Upper lobe of right lung (tissue), 1 donor: Measurements from ENCODE around the gene EPS8L3. TPM values are rescaled to one million over a fixed set of nuclear protein-coding genes. Genes with fewer than 3 reads are reported as not detected.

ENCODE experiments used
- ATAC-seq: fragments of 200-7000 bp; cut with Tn5 transposase; one replicate; pipeline ENCODE4 v1.9.1; 2020; ENCODE audit warnings: mild to moderate bottlenecking, moderate library complexity
- DNase-seq: peaks from one replicate; pipeline ENCODE4 v3.0.0-alpha.2; 2020
- H3K27ac ChIP-seq: fragments of 200-600 bp; one replicate; pipeline ENCODE4 v1.8.0; 2022
- H3K27me3 ChIP-seq: fragments of 200-600 bp; one replicate; pipeline ENCODE4 v1.8.0; 2022; ENCODE audit warnings: mild to moderate bottlenecking
- H3K36me3 ChIP-seq: fragments of 200-600 bp; one replicate; pipeline ENCODE4 v1.8.0; 2022
- H3K4me1 ChIP-seq: fragments of 200-600 bp; one replicate; pipeline ENCODE4 v1.8.0; 2022
- H3K4me3 ChIP-seq: fragments of 200-600 bp; one replicate; pipeline ENCODE4 v1.8.0; 2022; ENCODE audit warnings: mild to moderate bottlenecking
- H3K9me3 ChIP-seq: fragments of 200-600 bp; one replicate; pipeline ENCODE4 v1.8.0; 2022
- CTCF ChIP-seq: fragments of 200-600 bp; IDR thresholded peaks from one replicate; pipeline ENCODE4 v1.8.0; 2022; ENCODE audit warnings: antibody characterized with exemption
- intact Hi-C: fragments of 100-400 bp; cut with DNase I; formaldehyde crosslinking; loops from one replicate; pipeline ENCODE4 v1.11.0; 2022
- total RNA-seq: library from RNA; stranded (reverse); fragmentation: NEBNext Ultra II Directional; extraction: Animal tissue kit (Norgen Biotek cat#: 25700); gene quantifications from one replicate; pipeline ENCODE4 v1.2.1, GENCODE V29; 2021
- donor health status: DM: no; HTN: yes; CAD: no; lungs with severe emphysema.

The EPS8L3 gene
- total RNA-seq, 1 donor from 2014 or later, result not detected

- Histone ChIP-seq H3K4me3 (no peak overlapping the region), H3K27me3 (no peaks in the 10 kb centered on the region), H3K27ac (no peak overlapping the region), H3K4me1 (no peaks in the 10 kb centered on the region), H3K36me3 (no peaks in the 10 kb centered on the region), H3K9me3 (no peaks in the 10 kb centered on the region)
- no peak for TF ChIP-seq CTCF
- ATAC-seq, result peak; percentile 28
- DNase-seq, result no peak
- intact Hi-C loops, result no loop called here
These were observed 45.2 kb downstream of the EPS8L3 start for GRCh38 chr1:109718495-109718894.

- no peak overlapping the region for H3K4me3 ChIP-seq
- no peaks in the 10 kb centered on the region for H3K27me3 ChIP-seq
- ATAC-seq (no peak), DNase-seq (no peak)
- H3K9me3 ChIP-seq, result no peaks in the 10 kb centered on the region
- H3K4me1 ChIP-seq, result no peaks in the 10 kb centered on the region
- no peak for TF ChIP-seq CTCF
- no peak overlapping the region for H3K27ac ChIP-seq
- H3K36me3 ChIP-seq, result no peaks in the 10 kb centered on the region
- intact Hi-C loops, result no loop called here
These were observed 46.0 kb downstream of the EPS8L3 start for GRCh38 chr1:109717729-109718128.

GRCh38 chr1:109716570-109717090, 47.1 kb downstream of the EPS8L3 start:
- no peak for DNase-seq
- Histone ChIP-seq H3K36me3 (no peaks in the 10 kb centered on the region), H3K27ac (no peak overlapping the region), H3K4me3 (no peak overlapping the region), H3K27me3 (no peaks in the 10 kb centered on the region), H3K9me3 (no peaks in the 10 kb centered on the region), H3K4me1 (no peaks in the 10 kb centered on the region)
- intact Hi-C loops, result no loop called here
- no peak for TF ChIP-seq CTCF
- no peak for ATAC-seq

- ATAC-seq (no peak), DNase-seq (no peak)
- Histone ChIP-seq H3K27me3 (no peaks in the 10 kb centered on the region), H3K27ac (no peak overlapping the region), H3K9me3 (no peaks in the 10 kb centered on the region), H3K4me3 (no peak overlapping the region), H3K36me3 (no peaks in the 10 kb centered on the region), H3K4me1 (no peaks in the 10 kb centered on the region)
- TF ChIP-seq CTCF, result no peak
- intact Hi-C loops, result no loop called here
These were observed 47.6 kb downstream of the EPS8L3 start for GRCh38 chr1:109716121-109716520.

- no peaks in the 10 kb centered on the region for H3K4me1 ChIP-seq
- TF ChIP-seq CTCF, result no peak
- H3K9me3 ChIP-seq, result no peaks in the 10 kb centered on the region
- ATAC-seq (no peak), DNase-seq (no peak)
- no peak overlapping the region for H3K27ac ChIP-seq
- intact Hi-C loops, result no loop called here
- H3K4me3 ChIP-seq, result no peak overlapping the region
- H3K27me3 ChIP-seq, result no peaks in the 10 kb centered on the region
- no peaks in the 10 kb centered on the region for H3K36me3 ChIP-seq
These were observed 48.9 kb downstream of the EPS8L3 start for GRCh38 chr1:109714661-109715372.
